Astrocyte of the spinal cord (primary cell): ENCODE results near the gene IRAK4.

Source experiments
- DNase-seq: peaks from one replicate; pipeline ENCODE4 v3.0.0; 2011; ENCODE audit warnings: low read depth, low spot score
- H3K4me3 ChIP-seq: 2 replicates; pipeline ENCODE4 v1.5.1; 2011; ENCODE audit warnings: low read depth, mild to moderate bottlenecking, low read length, moderate library complexity
- CTCF ChIP-seq: IDR thresholded peaks from 2 replicates; pipeline ENCODE4 v1.5.1; 2012; ENCODE audit warnings: low read depth, mild to moderate bottlenecking, low read length, inconsistent platforms
- in situ Hi-C: cut with HindIII; loops from 2 replicates; pipeline ENCODE4 v1.10.0; 2017; ENCODE audit warnings: low sequenced_read_pairs

IRAK4 gene

GRCh38 chr12:43805860-43806736, 47.3 kb downstream of the IRAK4 start, which contains the start of gene TWF1:
TWF1 (minus strand) TSS chr12:43806317; CDS start chr12:43806245, 72 bp downstream.
- DNase-seq: peak; percentile 86
- peak; percentile 30 for TF ChIP-seq CTCF
- in situ Hi-C loops: no loop called here
- peak within 1 kb of the TSS; percentile 88 for H3K4me3 ChIP-seq

- no peak for TF ChIP-seq CTCF
- in situ Hi-C loops: no loop called here
- peak overlapping the region; percentile 88 for H3K4me3 ChIP-seq
- no peak for DNase-seq
Observed at GRCh38 chr12:43806737-43807072, 48.0 kb downstream of the IRAK4 start.

GRCh38 chr12:43807386-43807785, 48.6 kb downstream of the IRAK4 start:
- H3K4me3 ChIP-seq: no peak overlapping the region
- in situ Hi-C loops: no loop called here
- no peak for DNase-seq
- no peak for TF ChIP-seq CTCF

- in situ Hi-C loops: no loop called here
- no peak for DNase-seq
- no peak for TF ChIP-seq CTCF
- H3K4me3 ChIP-seq: no peak overlapping the region
Observed at GRCh38 chr12:43812057-43812456, 53.3 kb downstream of the IRAK4 start.

- H3K4me3 ChIP-seq: no peak overlapping the region
- in situ Hi-C loops: no loop called here
- TF ChIP-seq CTCF: no peak
- DNase-seq: no peak
Observed at GRCh38 chr12:43812926-43813325, 54.2 kb downstream of the IRAK4 start.

- TF ChIP-seq CTCF: no peak
- H3K4me3 ChIP-seq: no peak overlapping the region
- in situ Hi-C loops: no loop called here
- DNase-seq: no peak
Observed at GRCh38 chr12:43815416-43815815, 56.7 kb downstream of the IRAK4 start.
